GM23248 (cell line): Measurements from ENCODE around the gene HSF5. TPM values are rescaled to one million over a fixed set of nuclear protein-coding genes. Genes with fewer than 3 reads are reported as not detected.
A peak's percentile ranks its signal among the peaks of the same experiment; 100 is the strongest.

Source experiments
- DNase-seq: peaks from one replicate; pipeline ENCODE4 v3.0.0-alpha.2; 2015
- H2AFZ ChIP-seq: fragments of 200-600 bp; sonication (generic); 2 replicates; pipeline ENCODE4 v1.6.1; 2016; ENCODE audit warnings: antibody characterized with exemption
- H3F3A ChIP-seq: fragments of 200-600 bp; sonication (generic); 2 replicates; pipeline ENCODE4 v1.6.1; 2016; ENCODE audit warnings: mild to moderate bottlenecking, antibody characterized with exemption, mixed run types; ENCODE audit not compliant: insufficient read depth
- H3K27ac ChIP-seq: fragments of 200-600 bp; sonication (generic); 2 replicates; pipeline ENCODE4 v1.5.1; 2016; ENCODE audit warnings: mild to moderate bottlenecking
- H3K27me3 ChIP-seq: fragments of 200-600 bp; sonication (generic); replicated peaks from 2 replicates; pipeline ENCODE4 v1.6.1; 2016; ENCODE audit warnings: mild to moderate bottlenecking; ENCODE audit not compliant: insufficient read depth
- H3K36me3 ChIP-seq: fragments of 200-600 bp; sonication (generic); 2 replicates; pipeline ENCODE4 v1.6.1; 2016; ENCODE audit warnings: low read depth, mild to moderate bottlenecking
- H3K4me1 ChIP-seq: fragments of 200-600 bp; sonication (generic); 2 replicates; pipeline ENCODE4 v1.6.1; 2016; ENCODE audit warnings: mild to moderate bottlenecking; ENCODE audit not compliant: insufficient read depth
- H3K4me2 ChIP-seq: fragments of 200-600 bp; sonication (generic); one replicate; pipeline ENCODE4 v1.6.1; 2016; ENCODE audit warnings: mild to moderate bottlenecking; ENCODE audit not compliant: unreplicated experiment
- H3K4me3 ChIP-seq: fragments of 200-600 bp; sonication (generic); 2 replicates; pipeline ENCODE4 v1.5.1; 2016; ENCODE audit warnings: mild to moderate bottlenecking
- H3K79me2 ChIP-seq: fragments of 200-600 bp; sonication (generic); 2 replicates; pipeline ENCODE4 v1.6.1; 2016; ENCODE audit warnings: mild to moderate bottlenecking; ENCODE audit not compliant: insufficient read depth
- H3K9ac ChIP-seq: fragments of 200-600 bp; sonication (generic); 2 replicates; pipeline ENCODE4 v1.6.1; 2016; ENCODE audit warnings: mild to moderate bottlenecking
- H3K9me2 ChIP-seq: fragments of 200-600 bp; sonication (generic); 2 replicates; pipeline ENCODE4 v1.6.1; 2016; ENCODE audit warnings: mixed run types, mild to moderate bottlenecking, moderate library complexity; ENCODE audit not compliant: insufficient read depth
- H3K9me3 ChIP-seq: fragments of 200-600 bp; sonication (generic); one replicate; pipeline ENCODE4 v1.6.1; 2017; ENCODE audit warnings: low read depth
- H4K20me1 ChIP-seq: fragments of 200-600 bp; sonication (generic); 2 replicates; pipeline ENCODE4 v1.6.0; 2016; ENCODE audit not compliant: insufficient read depth
- EZH2 ChIP-seq: fragments of 200-600 bp; sonication (generic); IDR thresholded peaks from 2 replicates; pipeline ENCODE4 v1.6.1; 2018; ENCODE audit warnings: antibody characterized with exemption, mild to moderate bottlenecking; ENCODE audit not compliant: insufficient read depth, poor library complexity, severe bottlenecking
- EZH2phosphoT487 ChIP-seq: fragments of 200-600 bp; sonication (generic); IDR thresholded peaks from 2 replicates; pipeline ENCODE4 v1.6.1; 2018; ENCODE audit warnings: antibody characterized with exemption, moderate library complexity, mild to moderate bottlenecking, low read depth; ENCODE audit not compliant: insufficient read depth
- WGBS, 2 experiments: methylation state at CpG; one replicate each; pipeline ENCODE4 v1.1.6; 2015 to 2017; ENCODE audit warnings: low lambda C conversion rate in 2 of 2, low coverage in 1 of 2; ENCODE audit errors: missing lambda C conversion rate in 2 of 2; 5-methylcytosine and 5-hydroxymethylcytosine counted together
- in situ Hi-C: fragments of 300-500 bp; cut with MboI; formaldehyde crosslinking; loops from 2 replicates; pipeline ENCODE4 v1.15.0; 2020
- polyA plus RNA-seq: library from polyadenylated mRNA; unstranded; fragments of >200 nt; fragmentation: Nextera tagmentation; extraction: Ambion mirVana; gene quantifications from 2 replicates; pipeline ENCODE4 v1.2.1, GENCODE V29; 2016
- total RNA-seq: library from RNA; depleted of rRNA; stranded (reverse); fragments of >200 nt; shearing (Covaris generic); gene quantifications from 2 replicates; pipeline ENCODE4 v1.2.3, GENCODE V29; 2014

HSF5 gene
- total and polyA plus RNA-seq, 2 experiments from 2014 or later, result not detected

DNA sequence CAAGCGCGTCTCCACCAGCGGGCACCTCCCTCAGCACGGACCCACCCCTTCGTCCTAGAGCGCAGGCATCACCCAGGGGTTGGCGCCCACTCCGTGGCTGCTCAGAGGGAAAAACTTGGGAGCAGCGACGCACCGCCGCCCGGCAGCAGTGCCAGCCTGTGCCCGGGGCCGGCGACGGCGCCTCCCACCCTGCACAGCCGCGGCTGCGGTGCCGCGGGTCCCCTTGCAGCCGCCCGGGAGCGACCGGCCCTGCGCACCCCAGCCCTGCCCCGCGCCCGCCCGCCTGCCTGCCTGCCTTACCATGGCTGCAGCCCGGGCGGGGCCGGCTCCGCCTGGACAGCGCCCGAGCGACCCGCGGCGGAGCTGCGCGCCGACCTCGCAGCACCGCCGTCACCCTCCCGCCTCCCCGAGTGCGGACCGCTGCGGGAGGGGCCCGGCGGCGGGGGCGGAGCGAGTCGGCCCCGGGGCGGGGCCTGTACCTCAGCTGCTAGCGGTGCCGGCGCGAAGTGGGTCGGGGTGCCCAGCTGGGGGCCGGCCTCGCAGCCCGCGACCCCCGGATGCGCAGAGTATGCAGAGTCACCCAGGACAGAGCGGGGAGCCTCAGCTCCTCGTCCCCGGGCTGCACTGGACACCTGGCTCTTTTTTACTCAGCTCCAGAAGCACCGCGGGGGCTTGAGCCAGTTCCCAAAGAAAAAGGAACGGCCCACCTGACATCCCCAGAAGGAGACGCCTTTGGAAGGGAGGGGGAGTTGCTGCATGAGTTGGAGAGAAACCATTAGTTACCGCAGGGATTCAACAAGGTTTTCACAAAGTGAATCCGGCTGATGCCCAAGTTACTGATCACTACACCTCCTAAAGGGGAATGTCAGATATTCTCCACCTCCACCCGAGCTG lies 43.7 kb upstream of the HSF5 start:
- WGBS, 2 experiments, result 4% methylated on average over 46 to 58 of the region's 82 CpGs
- Histone ChIP-seq H3K9me3 (no peaks in the 10 kb centered on the region), H3K9ac (no peak overlapping the region), H3K36me3 (no peaks in the 10 kb centered on the region), H3K4me2 (peak overlapping the region; percentile 87), H3K27me3 (no peaks in the 10 kb centered on the region; the same call in 1 of the 2 replicates), H3K4me1 (peaks cover 11% of the 10 kb centered on the region; the same call in 1 of the 2 replicates), H3K4me3 (peak overlapping the region; percentile 62), H3K27ac (no peak overlapping the region), H3K9me2 (no peaks in the 10 kb centered on the region), H4K20me1 (no peaks in the 10 kb centered on the region), H2AFZ (peak overlapping the region; percentile 52), H3K79me2 (no peaks in the 10 kb centered on the region), H3F3A (peaks cover 5% of the 10 kb centered on the region)
- peak; percentile 79 for DNase-seq
- TF ChIP-seq EZH2 (no peak), EZH2phosphoT487 (no peak)
- in situ Hi-C loops, result no loop called here

DNA sequence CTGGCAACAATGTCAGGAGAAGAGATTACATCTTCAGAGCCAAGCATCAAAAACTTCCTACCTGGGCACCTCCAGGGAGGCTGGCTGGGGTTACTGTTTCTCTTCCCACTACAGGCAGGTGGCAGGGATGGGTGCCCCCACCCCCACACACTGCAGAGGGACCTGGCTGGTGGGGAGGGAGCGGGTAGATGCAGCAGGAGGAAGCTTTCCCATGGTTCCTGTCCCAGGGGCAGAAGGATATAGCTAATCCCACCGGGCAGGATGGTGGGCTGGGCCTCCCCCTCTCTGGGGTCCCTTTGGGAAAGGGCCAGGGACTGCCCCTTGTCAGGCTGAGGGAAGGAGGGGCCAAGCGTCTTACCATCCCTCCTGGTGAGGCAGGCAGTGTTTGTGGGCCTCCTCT lies 42.9 kb upstream of the HSF5 start:
- 70 to 74% methylated on average over 3 of the region's 3 CpGs for WGBS, 2 experiments
- Histone ChIP-seq H3K9me3 (no peaks in the 10 kb centered on the region), H4K20me1 (no peaks in the 10 kb centered on the region), H3K27me3 (no peaks in the 10 kb centered on the region), H3K4me3 (no peak overlapping the region), H2AFZ (no peak overlapping the region), H3F3A (peaks cover 5% of the 10 kb centered on the region), H3K79me2 (no peaks in the 10 kb centered on the region), H3K4me1 (peaks cover 11% of the 10 kb centered on the region; the same call in 1 of the 2 replicates), H3K36me3 (no peaks in the 10 kb centered on the region), H3K27ac (no peak overlapping the region), H3K4me2 (no peak overlapping the region), H3K9me2 (no peaks in the 10 kb centered on the region), H3K9ac (no peak overlapping the region)
- no peak for TF ChIP-seq EZH2phosphoT487
- no peak for TF ChIP-seq EZH2
- in situ Hi-C loops, result no loop called here
- no peak for DNase-seq

DNA sequence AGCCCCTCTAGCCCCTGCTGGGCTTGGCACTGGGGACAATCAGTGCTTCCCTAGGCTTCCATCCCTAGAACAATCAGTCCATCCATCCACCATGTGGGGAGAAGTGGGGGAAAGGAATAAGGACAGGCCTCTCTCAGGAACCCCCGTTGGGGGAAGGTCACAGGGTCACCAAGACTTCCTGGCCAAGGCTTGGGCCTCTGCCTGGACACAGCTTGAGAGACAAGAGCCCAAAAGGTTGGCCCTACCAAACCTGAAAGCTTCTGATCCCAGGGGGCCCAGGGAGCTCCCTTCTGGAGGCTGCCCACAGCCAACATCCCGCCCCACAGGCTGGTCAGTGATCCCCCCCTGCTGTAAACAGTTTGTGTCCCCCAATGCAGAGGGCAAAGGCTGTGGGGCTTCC lies 42.4 kb upstream of the HSF5 start:
- Histone ChIP-seq H3K79me2 (no peaks in the 10 kb centered on the region), H3K4me3 (no peak overlapping the region), H3K36me3 (no peaks in the 10 kb centered on the region), H3K9me3 (no peaks in the 10 kb centered on the region), H3K27me3 (no peaks in the 10 kb centered on the region), H4K20me1 (no peaks in the 10 kb centered on the region), H3K9me2 (no peaks in the 10 kb centered on the region), H2AFZ (no peak overlapping the region), H3F3A (peaks cover 5% of the 10 kb centered on the region), H3K4me2 (no peak overlapping the region), H3K9ac (no peak overlapping the region), H3K27ac (no peak overlapping the region), H3K4me1 (peaks cover 12% of the 10 kb centered on the region)
- no peak for DNase-seq
- WGBS, 2 experiments, result 67 to 70% methylated on average over 2 of the region's 2 CpGs
- TF ChIP-seq EZH2, result no peak
- TF ChIP-seq EZH2phosphoT487, result no peak
- in situ Hi-C loops, result no loop called here

DNA sequence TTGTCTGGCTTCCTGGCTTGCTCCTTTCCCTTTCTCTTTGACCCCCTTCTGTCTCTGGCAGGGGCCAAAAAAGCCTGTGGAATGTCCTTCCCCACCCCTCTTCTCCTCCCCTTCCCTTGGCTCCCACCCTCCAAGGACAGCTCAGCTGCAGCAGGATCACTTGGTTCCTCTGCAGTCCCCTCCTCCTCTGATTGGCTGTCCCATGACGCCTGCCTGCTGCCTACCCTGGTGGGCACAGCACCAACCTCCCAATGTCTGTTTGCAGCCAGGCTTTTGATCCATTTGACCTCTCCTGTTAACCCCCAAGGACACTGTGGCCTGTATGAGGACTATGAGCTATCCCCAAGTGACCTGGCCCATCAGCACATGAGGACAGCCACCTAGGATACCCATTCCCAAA lies 41.1 kb upstream of the HSF5 start:
- Histone ChIP-seq H3K4me3 (no peak overlapping the region), H3K4me2 (no peak overlapping the region), H3F3A (no peaks in the 10 kb centered on the region), H3K9ac (no peak overlapping the region), H2AFZ (no peak overlapping the region), H3K36me3 (no peaks in the 10 kb centered on the region), H4K20me1 (no peaks in the 10 kb centered on the region), H3K79me2 (no peaks in the 10 kb centered on the region), H3K27ac (no peak overlapping the region), H3K4me1 (peaks cover 12% of the 10 kb centered on the region), H3K9me3 (no peaks in the 10 kb centered on the region), H3K27me3 (no peaks in the 10 kb centered on the region), H3K9me2 (no peaks in the 10 kb centered on the region)
- TF ChIP-seq EZH2, result no peak
- no peak for TF ChIP-seq EZH2phosphoT487
- in situ Hi-C loops, result no loop called here
- no peak for DNase-seq
- WGBS, 2 experiments, result 23 to 40% methylated on average over 1 of the region's 1 CpG
